ENCODE measurements around the gene NFYC. TPM values are rescaled to one million over a fixed set of nuclear protein-coding genes. Genes with fewer than 3 reads are reported as not detected.
A peak's percentile ranks its signal among the peaks of the same experiment; 100 is the strongest.

Gene NFYC
- total RNA-seq, 6 donors from 2014 or later, result 40.0 to 73.3 (median 50.9) TPM

DNA sequence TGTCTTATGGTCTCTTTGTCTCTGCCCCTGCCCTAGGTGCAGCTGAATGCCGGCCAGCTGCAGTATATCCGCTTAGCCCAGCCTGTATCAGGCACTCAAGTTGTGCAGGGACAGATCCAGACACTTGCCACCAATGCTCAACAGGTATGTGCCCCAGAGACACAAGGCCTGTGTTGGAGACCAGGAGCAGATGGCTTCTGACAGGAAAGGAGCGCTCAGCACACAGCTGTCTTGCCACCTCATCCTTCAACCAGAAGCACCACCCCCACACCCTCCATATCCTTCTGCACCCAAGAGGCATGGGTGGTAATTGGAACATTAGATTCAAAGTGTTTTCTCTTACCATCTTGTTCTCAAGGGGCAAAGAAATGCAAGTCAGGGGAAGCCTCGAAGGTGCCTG lies 75.1 kb downstream of the NFYC start:
- TF ChIP-seq, protein P1, sequence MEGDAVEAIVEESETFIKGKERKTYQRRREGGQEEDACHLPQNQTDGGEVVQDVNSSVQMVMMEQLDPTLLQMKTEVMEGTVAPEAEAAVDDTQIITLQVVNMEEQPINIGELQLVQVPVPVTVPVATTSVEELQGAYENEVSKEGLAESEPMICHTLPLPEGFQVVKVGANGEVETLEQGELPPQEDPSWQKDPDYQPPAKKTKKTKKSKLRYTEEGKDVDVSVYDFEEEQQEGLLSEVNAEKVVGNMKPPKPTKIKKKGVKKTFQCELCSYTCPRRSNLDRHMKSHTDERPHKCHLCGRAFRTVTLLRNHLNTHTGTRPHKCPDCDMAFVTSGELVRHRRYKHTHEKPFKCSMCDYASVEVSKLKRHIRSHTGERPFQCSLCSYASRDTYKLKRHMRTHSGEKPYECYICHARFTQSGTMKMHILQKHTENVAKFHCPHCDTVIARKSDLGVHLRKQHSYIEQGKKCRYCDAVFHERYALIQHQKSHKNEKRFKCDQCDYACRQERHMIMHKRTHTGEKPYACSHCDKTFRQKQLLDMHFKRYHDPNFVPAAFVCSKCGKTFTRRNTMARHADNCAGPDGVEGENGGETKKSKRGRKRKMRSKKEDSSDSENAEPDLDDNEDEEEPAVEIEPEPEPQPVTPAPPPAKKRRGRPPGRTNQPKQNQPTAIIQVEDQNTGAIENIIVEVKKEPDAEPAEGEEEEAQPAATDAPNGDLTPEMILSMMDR (IDR thresholded peaks at IDR 0.05), result no peak
- TF ChIP-seq POLR2AphosphoS5 (IDR thresholded peaks at IDR 0.05) (no peak), POLR2A (IDR thresholded peaks at IDR 0.05) (no peak), EP300 (IDR thresholded peaks at IDR 0.05) (no peak)
- H3K9me3 ChIP-seq, result no peaks in the 10 kb centered on the region

DNA sequence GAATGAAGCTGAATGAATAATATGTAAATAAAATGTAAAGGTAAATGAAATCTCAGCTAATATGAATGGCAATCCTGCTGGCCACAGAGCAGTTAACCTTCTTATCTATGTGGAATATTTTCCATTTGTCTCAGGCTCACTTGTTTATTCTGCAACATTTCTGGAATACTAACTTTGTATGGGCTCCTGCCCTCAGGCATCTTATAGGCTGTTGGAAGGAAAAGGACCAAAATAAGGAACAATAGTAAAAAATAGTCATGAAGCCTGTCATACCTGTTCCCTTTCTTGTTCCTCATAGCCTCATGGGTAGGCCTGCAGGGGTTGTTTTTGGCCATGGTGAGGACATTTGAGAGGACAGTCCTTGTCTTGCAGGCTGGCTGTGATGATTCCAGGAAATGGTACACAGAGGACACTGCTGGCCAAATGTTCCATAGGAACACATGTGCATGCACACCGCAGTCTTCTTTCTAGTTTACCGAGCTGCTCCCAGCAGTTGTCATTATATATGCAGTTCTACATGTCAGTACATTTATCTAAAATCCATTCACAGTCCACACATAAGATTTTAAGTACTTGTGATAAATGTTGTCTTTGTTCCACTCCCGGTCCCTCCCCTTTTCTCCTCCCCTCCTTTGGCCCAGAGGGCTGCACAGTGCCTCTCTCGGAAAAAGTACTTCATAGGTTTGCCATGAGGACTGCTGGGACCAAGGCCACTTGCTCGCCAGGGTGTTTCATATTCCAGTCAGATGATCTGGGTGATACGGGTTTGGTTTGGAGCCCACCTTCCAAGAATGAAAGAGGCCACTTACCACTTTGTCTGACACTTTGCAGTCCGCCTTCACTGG lies 76.9 kb downstream of the NFYC start:
- Histone ChIP-seq H3K9me3 (no peaks in the 10 kb centered on the region), H3K27ac (no peak overlapping the region), H3K4me1 (peaks cover 0 to 3% (median 0%) of the 10 kb centered on the region in 4 donors), H3K36me3 (peaks cover 30 to 95% (median 78%) of the 10 kb centered on the region in 4 donors), H3K27me3 (no peaks in the 10 kb centered on the region), H3K4me3 (no peak overlapping the region)
- WGBS, 2 donors, result 84 to 89% methylated on average over 7 of the region's 7 CpGs
- ATAC-seq (ENCODE audit: low FRiP score in 2 of 2), result no peak
- TF ChIP-seq EP300 (IDR thresholded peaks at IDR 0.05) (no peak), POLR2AphosphoS5 (IDR thresholded peaks at IDR 0.05) (no peak), POLR2A (IDR thresholded peaks at IDR 0.05) (no peak)
- TF ChIP-seq, protein P1 (IDR thresholded peaks at IDR 0.05), result no peak
- DNase-seq, result no peak

More for the DNA sequence above, 75.1 kb downstream of the NFYC start:
- no peaks in the 10 kb centered on the region for H3K4me1 ChIP-seq
- no peak overlapping the region for H3K27ac ChIP-seq
- ATAC-seq (ENCODE audit: low FRiP score in 2 of 2) (no peak), DNase-seq (no peak)
- peaks cover 30 to 98% (median 76%) of the 10 kb centered on the region in 4 donors for H3K36me3 ChIP-seq
- 80 to 93% methylated on average over 4 of the region's 4 CpGs for WGBS, 2 donors
- no peaks in the 10 kb centered on the region for H3K27me3 ChIP-seq
- H3K4me3 ChIP-seq, result no peak overlapping the region

- Histone ChIP-seq H3K36me3 (peaks cover 30 to 80% (median 66%) of the 10 kb centered on the region in 4 donors), H3K4me3 (no peak overlapping the region), H3K9me3 (no peaks in the 10 kb centered on the region), H3K27me3 (no peaks in the 10 kb centered on the region), H3K4me1 (peaks cover 0 to 11% (median 0%) of the 10 kb centered on the region in 4 donors), H3K27ac (no peak overlapping the region)
- 73 to 81% methylated on average over 4 of the region's 4 CpGs for WGBS, 2 donors
- ATAC-seq (ENCODE audit: low FRiP score in 2 of 2) (no peak), DNase-seq (no peak)
- TF ChIP-seq POLR2A (IDR thresholded peaks at IDR 0.05) (no peak), EP300 (IDR thresholded peaks at IDR 0.05) (no peak), POLR2AphosphoS5 (IDR thresholded peaks at IDR 0.05) (no peak)
- TF ChIP-seq, protein P1 (IDR thresholded peaks at IDR 0.05), result no peak
Observed at GRCh38 chr1:40769815-40770214, 78.3 kb downstream of the NFYC start.

- H3K27me3 ChIP-seq, result no peaks in the 10 kb centered on the region
- peaks cover 0 to 11% (median 0%) of the 10 kb centered on the region in 4 donors for H3K4me1 ChIP-seq
- H3K27ac ChIP-seq, result no peak overlapping the region
- H3K9me3 ChIP-seq, result no peaks in the 10 kb centered on the region
- H3K4me3 ChIP-seq, result no peak overlapping the region
- peaks cover 28 to 74% (median 60%) of the 10 kb centered on the region in 4 donors for H3K36me3 ChIP-seq
- ATAC-seq (ENCODE audit: low FRiP score in 2 of 2) (no peak), DNase-seq (peak in 1 of 2 donors; percentile 63)
- 73 to 79% methylated on average over 13 to 18 of the region's 18 CpGs for WGBS, 2 donors
- TF ChIP-seq POLR2A (IDR thresholded peaks at IDR 0.05), result no peak
- no peak for TF ChIP-seq POLR2AphosphoS5 (IDR thresholded peaks at IDR 0.05)
- TF ChIP-seq, protein P1 (IDR thresholded peaks at IDR 0.05), result no peak
- TF ChIP-seq EP300 (IDR thresholded peaks at IDR 0.05), result no peak
Observed at GRCh38 chr1:40770296-40771070, 79.0 kb downstream of the NFYC start.
